ENCODE measurements around the gene ZNF416.

DNA sequence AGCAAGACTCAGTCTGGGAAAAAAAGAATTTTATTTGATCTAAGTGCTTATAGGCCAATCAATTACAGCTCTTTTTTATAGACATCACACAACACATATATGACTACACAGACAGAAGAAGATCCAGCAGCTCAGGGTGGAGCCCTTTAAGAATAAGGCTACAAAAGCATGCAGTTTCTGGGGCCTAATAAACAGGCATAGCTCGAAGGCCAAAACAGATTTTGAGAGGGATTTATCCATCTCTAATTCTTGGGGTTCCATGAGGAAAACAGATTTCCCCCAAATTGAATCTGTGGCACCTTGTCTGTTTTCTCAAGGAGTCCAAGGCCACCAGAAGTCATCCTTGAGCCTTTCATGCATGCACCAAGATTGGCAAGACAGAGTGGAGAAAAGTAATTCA, 15.2 kb downstream of the ZNF416 start:
- TF ChIP-seq EZH2 (IDR thresholded peaks at IDR 0.05; ENCODE audit: borderline replicate concordance, insufficient read depth, low read depth, low read length, poor library complexity, severe bottlenecking): no peak
- TF ChIP-seq, protein P1, sequence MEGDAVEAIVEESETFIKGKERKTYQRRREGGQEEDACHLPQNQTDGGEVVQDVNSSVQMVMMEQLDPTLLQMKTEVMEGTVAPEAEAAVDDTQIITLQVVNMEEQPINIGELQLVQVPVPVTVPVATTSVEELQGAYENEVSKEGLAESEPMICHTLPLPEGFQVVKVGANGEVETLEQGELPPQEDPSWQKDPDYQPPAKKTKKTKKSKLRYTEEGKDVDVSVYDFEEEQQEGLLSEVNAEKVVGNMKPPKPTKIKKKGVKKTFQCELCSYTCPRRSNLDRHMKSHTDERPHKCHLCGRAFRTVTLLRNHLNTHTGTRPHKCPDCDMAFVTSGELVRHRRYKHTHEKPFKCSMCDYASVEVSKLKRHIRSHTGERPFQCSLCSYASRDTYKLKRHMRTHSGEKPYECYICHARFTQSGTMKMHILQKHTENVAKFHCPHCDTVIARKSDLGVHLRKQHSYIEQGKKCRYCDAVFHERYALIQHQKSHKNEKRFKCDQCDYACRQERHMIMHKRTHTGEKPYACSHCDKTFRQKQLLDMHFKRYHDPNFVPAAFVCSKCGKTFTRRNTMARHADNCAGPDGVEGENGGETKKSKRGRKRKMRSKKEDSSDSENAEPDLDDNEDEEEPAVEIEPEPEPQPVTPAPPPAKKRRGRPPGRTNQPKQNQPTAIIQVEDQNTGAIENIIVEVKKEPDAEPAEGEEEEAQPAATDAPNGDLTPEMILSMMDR (IDR thresholded peaks at IDR 0.05): no peak

Data from B cell (primary cell).